Astrocyte (in vitro differentiated cells and primary cell): ENCODE results near the gene ACTRT2. TPM values are rescaled to one million over a fixed set of nuclear protein-coding genes. Genes with fewer than 3 reads are reported as not detected.

ENCODE experiments used
- DNase-seq: peaks from one replicate; pipeline ENCODE4 v3.0.0-alpha.2; 2010; ENCODE audit warnings: low read depth
- FAIRE-seq: peaks from 2 replicates; lab custom pipeline; 2011; peaks lifted over from hg19 to GRCh38; lab: Jason Lieb, UNC
- H2AFZ ChIP-seq: 2 replicates; pipeline ENCODE4 v1.6.0; 2012; ENCODE audit warnings: low read depth, low read length, inconsistent platforms
- H3K27ac ChIP-seq: 2 replicates; pipeline ENCODE4 v1.5.1; 2011; ENCODE audit warnings: low read depth, low read length, inconsistent platforms
- H3K27me3 ChIP-seq: 2 replicates; pipeline ENCODE4 v1.6.0; 2011; ENCODE audit warnings: low read length, inconsistent platforms; ENCODE audit not compliant: insufficient read depth
- H3K36me3 ChIP-seq: 2 replicates; pipeline ENCODE4 v1.5.1; 2011; ENCODE audit warnings: low read length, inconsistent platforms; ENCODE audit not compliant: insufficient read depth
- H3K4me1 ChIP-seq: 2 replicates; pipeline ENCODE4 v1.5.1; 2011; ENCODE audit warnings: low read length, inconsistent platforms; ENCODE audit not compliant: insufficient read depth
- H3K4me2 ChIP-seq: 2 replicates; pipeline ENCODE4 v1.6.0; 2012; ENCODE audit warnings: low read length, inconsistent platforms
- H3K4me3 ChIP-seq: 2 replicates; pipeline ENCODE4 v1.5.1; 2011; ENCODE audit warnings: low read depth, mild to moderate bottlenecking, low read length, inconsistent platforms; ENCODE audit not compliant: insufficient read depth
- H3K79me2 ChIP-seq: 2 replicates; pipeline ENCODE4 v1.6.0; 2012; ENCODE audit warnings: mild to moderate bottlenecking, low read length, inconsistent platforms; ENCODE audit not compliant: insufficient read depth
- H3K9ac ChIP-seq: 2 replicates; pipeline ENCODE4 v1.6.0; 2012; ENCODE audit warnings: mild to moderate bottlenecking, low read length, inconsistent platforms
- H3K9me3 ChIP-seq: 2 replicates; pipeline ENCODE4 v1.5.1; 2012; ENCODE audit warnings: low read depth, mild to moderate bottlenecking, low read length, inconsistent platforms; ENCODE audit not compliant: insufficient read depth
- H4K20me1 ChIP-seq: 2 replicates; pipeline ENCODE4 v1.6.0; 2012; ENCODE audit warnings: low read length, inconsistent platforms; ENCODE audit not compliant: insufficient read depth
- H3K27ac Mint-ChIP-seq: one replicate; pipeline ENCODE4 v1.8.0; 2021; ENCODE audit warnings: mild to moderate bottlenecking, mixed read lengths; ENCODE audit not compliant: unreplicated experiment
- H3K27me3 Mint-ChIP-seq: one replicate; pipeline ENCODE4 v1.8.0; 2021; ENCODE audit warnings: low read depth, mixed read lengths; ENCODE audit not compliant: unreplicated experiment
- H3K36me3 Mint-ChIP-seq: one replicate; pipeline ENCODE4 v1.8.0; 2021; ENCODE audit warnings: low read depth, mixed read lengths; ENCODE audit not compliant: unreplicated experiment
- H3K4me1 Mint-ChIP-seq: one replicate; pipeline ENCODE4 v1.8.0; 2021; ENCODE audit warnings: low read depth, mixed read lengths; ENCODE audit not compliant: unreplicated experiment
- H3K4me3 Mint-ChIP-seq: one replicate; pipeline ENCODE4 v1.8.0; 2021; ENCODE audit warnings: mild to moderate bottlenecking, moderate library complexity, mixed read lengths; ENCODE audit not compliant: unreplicated experiment
- H3K9me3 Mint-ChIP-seq: one replicate; pipeline ENCODE4 v1.8.0; 2021; ENCODE audit warnings: mild to moderate bottlenecking, mixed read lengths; ENCODE audit not compliant: unreplicated experiment
- EZH2 ChIP-seq: IDR thresholded peaks from 2 replicates; pipeline ENCODE4 v1.6.1; 2012; ENCODE audit warnings: mild to moderate bottlenecking, low read length, inconsistent platforms; ENCODE audit not compliant: insufficient read depth
- total RNA-seq: library from RNA; stranded (reverse); gene quantifications from 2 replicates; pipeline ENCODE4 v1.2.1, GENCODE V29; 2021
- TF ChIP-seq, protein P1 (sequence below): IDR thresholded peaks from 2 replicates; pipeline ENCODE4 v1.5.1; 2011; ENCODE audit warnings: low read depth, mild to moderate bottlenecking, inconsistent platforms, low read length, moderate library complexity; ENCODE audit not compliant: insufficient read depth

The ACTRT2 gene
- total RNA-seq, 1 donor from 2014 or later: not detected

DNA sequence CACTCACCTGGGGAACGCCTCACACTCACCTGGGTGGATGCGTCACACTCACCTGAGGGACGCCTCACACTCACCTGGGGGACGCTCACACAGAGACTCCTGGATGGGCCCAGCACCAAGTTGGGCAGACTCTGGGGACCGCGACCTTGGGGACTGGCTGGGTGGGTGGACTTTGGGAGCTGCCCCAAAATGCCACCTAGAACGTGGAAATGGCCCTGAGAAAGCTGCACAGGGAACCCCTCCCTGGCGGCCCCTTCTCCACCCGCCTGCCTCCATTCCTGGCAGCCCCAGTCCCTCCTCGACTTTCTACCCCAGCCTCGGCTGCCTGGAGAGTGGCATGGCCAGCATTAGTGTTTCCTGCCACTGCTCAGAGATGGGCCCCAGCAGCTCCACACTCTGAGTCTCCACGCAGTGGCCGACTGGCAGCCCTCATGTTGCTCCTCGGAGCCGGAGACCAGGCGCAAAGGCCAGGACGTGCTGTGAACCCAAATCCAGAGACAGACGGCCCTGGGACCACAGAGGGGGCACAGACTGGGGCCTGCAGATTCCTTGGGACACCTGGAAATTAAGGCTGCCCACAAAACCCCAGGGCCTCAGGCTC lies 46.5 kb upstream of the ACTRT2 start:
- no peak overlapping the region for H3K4me2 ChIP-seq
- no peaks in the 10 kb centered on the region for H3K4me1 ChIP-seq
- H4K20me1 ChIP-seq: no peaks in the 10 kb centered on the region
- DNase-seq: no peak
- no peak for FAIRE-seq
- no peaks in the 10 kb centered on the region for H3K27me3 ChIP-seq
- Mint-ChIP-seq H3K36me3 (no peaks in the 10 kb centered on the region), H3K27me3 (peaks cover 4% of the 10 kb centered on the region), H3K4me3 (no peak overlapping the region), H3K4me1 (no peaks in the 10 kb centered on the region), H3K9me3 (no peaks in the 10 kb centered on the region), H3K27ac (no peak overlapping the region)
- no peaks in the 10 kb centered on the region for H3K9me3 ChIP-seq
- no peak overlapping the region for H3K4me3 ChIP-seq
- no peaks in the 10 kb centered on the region for H3K36me3 ChIP-seq
- TF ChIP-seq, protein P1, sequence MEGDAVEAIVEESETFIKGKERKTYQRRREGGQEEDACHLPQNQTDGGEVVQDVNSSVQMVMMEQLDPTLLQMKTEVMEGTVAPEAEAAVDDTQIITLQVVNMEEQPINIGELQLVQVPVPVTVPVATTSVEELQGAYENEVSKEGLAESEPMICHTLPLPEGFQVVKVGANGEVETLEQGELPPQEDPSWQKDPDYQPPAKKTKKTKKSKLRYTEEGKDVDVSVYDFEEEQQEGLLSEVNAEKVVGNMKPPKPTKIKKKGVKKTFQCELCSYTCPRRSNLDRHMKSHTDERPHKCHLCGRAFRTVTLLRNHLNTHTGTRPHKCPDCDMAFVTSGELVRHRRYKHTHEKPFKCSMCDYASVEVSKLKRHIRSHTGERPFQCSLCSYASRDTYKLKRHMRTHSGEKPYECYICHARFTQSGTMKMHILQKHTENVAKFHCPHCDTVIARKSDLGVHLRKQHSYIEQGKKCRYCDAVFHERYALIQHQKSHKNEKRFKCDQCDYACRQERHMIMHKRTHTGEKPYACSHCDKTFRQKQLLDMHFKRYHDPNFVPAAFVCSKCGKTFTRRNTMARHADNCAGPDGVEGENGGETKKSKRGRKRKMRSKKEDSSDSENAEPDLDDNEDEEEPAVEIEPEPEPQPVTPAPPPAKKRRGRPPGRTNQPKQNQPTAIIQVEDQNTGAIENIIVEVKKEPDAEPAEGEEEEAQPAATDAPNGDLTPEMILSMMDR: no peak
- TF ChIP-seq EZH2: no peak
- H2AFZ ChIP-seq: no peak overlapping the region
- no peak overlapping the region for H3K9ac ChIP-seq
- no peak overlapping the region for H3K27ac ChIP-seq
- no peaks in the 10 kb centered on the region for H3K79me2 ChIP-seq

DNA sequence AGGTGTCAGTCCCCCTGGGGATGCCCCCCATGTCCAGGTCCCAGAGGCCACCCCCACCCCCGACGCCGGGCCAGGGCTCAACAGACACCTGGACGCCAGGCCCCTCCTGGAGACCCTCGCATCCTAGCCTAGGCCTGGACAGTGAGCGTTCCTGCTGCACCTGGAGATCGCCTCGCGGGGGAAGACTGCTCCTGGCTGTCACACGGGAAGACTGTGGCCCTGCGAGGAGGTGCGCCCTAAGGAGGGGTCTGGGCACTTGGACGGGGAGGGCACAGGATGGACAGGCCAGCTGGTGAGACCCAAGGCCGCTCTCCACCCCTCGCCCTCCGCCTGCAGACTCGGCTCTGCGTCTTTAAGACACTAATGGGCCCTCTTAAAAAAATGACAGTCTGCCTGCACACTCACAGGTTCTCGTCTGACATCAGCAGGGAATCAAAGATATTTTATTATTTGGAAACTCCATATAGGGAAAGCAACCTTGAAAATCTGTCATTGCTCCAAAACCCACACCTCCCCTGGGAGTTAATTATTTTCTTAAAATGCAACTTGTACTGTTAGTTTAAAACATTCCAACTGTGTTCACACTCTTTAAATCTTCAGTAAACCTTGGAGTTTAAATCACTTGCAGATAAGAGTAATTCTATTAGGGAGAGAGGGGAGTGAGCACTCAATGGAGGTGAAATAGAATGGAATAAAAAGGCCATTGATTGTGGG lies 45.6 kb upstream of the ACTRT2 start:
- Mint-ChIP-seq H3K27me3 (peaks cover 8% of the 10 kb centered on the region), H3K4me1 (no peaks in the 10 kb centered on the region), H3K36me3 (no peaks in the 10 kb centered on the region), H3K4me3 (no peak overlapping the region), H3K9me3 (no peaks in the 10 kb centered on the region), H3K27ac (no peak overlapping the region)
- Histone ChIP-seq H3K4me3 (no peak overlapping the region), H3K36me3 (no peaks in the 10 kb centered on the region), H3K9me3 (no peaks in the 10 kb centered on the region), H3K27me3 (no peaks in the 10 kb centered on the region), H3K79me2 (no peaks in the 10 kb centered on the region), H3K27ac (no peak overlapping the region), H2AFZ (no peak overlapping the region), H4K20me1 (no peaks in the 10 kb centered on the region), H3K9ac (no peak overlapping the region), H3K4me2 (no peak overlapping the region), H3K4me1 (no peaks in the 10 kb centered on the region)
- TF ChIP-seq, protein P1: no peak
- no peak for TF ChIP-seq EZH2
- DNase-seq: no peak
- no peak for FAIRE-seq

DNA sequence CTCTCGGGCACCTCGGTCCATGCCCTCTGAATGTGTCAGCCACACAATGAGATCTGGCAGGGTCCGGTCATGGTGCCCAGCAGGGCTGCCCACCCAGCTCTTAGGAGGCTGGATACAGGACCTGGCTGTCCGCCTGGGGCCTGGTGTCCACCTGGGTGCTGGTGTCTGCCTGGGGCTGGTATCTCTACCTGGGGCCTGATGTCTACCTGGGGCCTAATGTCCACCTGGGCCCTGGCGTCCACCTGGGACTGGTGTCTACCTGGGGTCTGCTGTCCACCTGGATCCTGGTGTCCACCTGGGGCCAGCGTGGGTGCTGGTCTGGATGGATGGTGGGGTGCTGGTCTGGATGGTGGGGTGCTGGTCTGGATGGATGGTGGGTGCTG lies 45.1 kb upstream of the ACTRT2 start:
- Mint-ChIP-seq H3K27ac (no peak overlapping the region), H3K36me3 (no peaks in the 10 kb centered on the region), H3K4me3 (no peak overlapping the region), H3K4me1 (no peaks in the 10 kb centered on the region), H3K9me3 (no peaks in the 10 kb centered on the region), H3K27me3 (peaks cover 8% of the 10 kb centered on the region)
- no peak for FAIRE-seq
- Histone ChIP-seq H3K79me2 (no peaks in the 10 kb centered on the region), H4K20me1 (no peaks in the 10 kb centered on the region), H3K4me3 (no peak overlapping the region), H3K4me2 (no peak overlapping the region), H3K27ac (no peak overlapping the region), H3K36me3 (no peaks in the 10 kb centered on the region), H3K4me1 (no peaks in the 10 kb centered on the region), H3K27me3 (no peaks in the 10 kb centered on the region), H3K9ac (no peak overlapping the region), H2AFZ (no peak overlapping the region), H3K9me3 (no peaks in the 10 kb centered on the region)
- DNase-seq: no peak
- TF ChIP-seq, protein P1: no peak
- TF ChIP-seq EZH2: no peak
